HG02610 (cell line): ENCODE measurements around the gene SUCLG1.
"Not testable (repeated sequence)": the region's sequence is repeated elsewhere in the genome, so short reads cannot be mapped to it uniquely, and the experiment has no call there.

Experiments used
- ATAC-seq: cut with Tn5 transposase; IDR thresholded peaks from one replicate; pipeline ENCODE4 v1.9.1; 2021; ENCODE audit warnings: mild to moderate bottlenecking, moderate library complexity; ENCODE audit not compliant: unreplicated experiment

Gene SUCLG1

GRCh38 chr2:84424152-84424551 is 34.9 kb downstream of the SUCLG1 start:
- no peak for ATAC-seq

GRCh38 chr2:84421791-84422190 is 37.3 kb downstream of the SUCLG1 start:
- no peak for ATAC-seq

GRCh38 chr2:84421197-84421596 is 37.9 kb downstream of the SUCLG1 start:
- ATAC-seq, result no peak

- no peak for ATAC-seq
Measured at GRCh38 chr2:84417453-84418145, 41.5 kb downstream of the SUCLG1 start.

GRCh38 chr2:84409531-84409930 is 49.5 kb downstream of the SUCLG1 start:
- ATAC-seq, result no peak

GRCh38 chr2:84402111-84402510 is 57.0 kb downstream of the SUCLG1 start:
- ATAC-seq, result not testable (repeated sequence)

- not testable (repeated sequence) for ATAC-seq
Measured at GRCh38 chr2:84399839-84400238, 59.2 kb downstream of the SUCLG1 start.

- peak; percentile 60 for ATAC-seq
Measured at GRCh38 chr2:84395820-84396219, 63.3 kb downstream of the SUCLG1 start.

- ATAC-seq, result no peak
Measured at GRCh38 chr2:84394628-84395027, 64.5 kb downstream of the SUCLG1 start.

- ATAC-seq, result no peak
Measured at GRCh38 chr2:84393829-84394228, 65.3 kb downstream of the SUCLG1 start.

- no peak for ATAC-seq
Measured at GRCh38 chr2:84389794-84390193, 69.3 kb downstream of the SUCLG1 start.

GRCh38 chr2:84388921-84389490 is 70.1 kb downstream of the SUCLG1 start:
- ATAC-seq, result no peak

GRCh38 chr2:84388133-84388532 is 70.9 kb downstream of the SUCLG1 start:
- ATAC-seq, result no peak

GRCh38 chr2:84386336-84387040 is 72.6 kb downstream of the SUCLG1 start:
- no peak for ATAC-seq

- ATAC-seq, result no peak
Measured at GRCh38 chr2:84383271-84383670, 75.8 kb downstream of the SUCLG1 start.

GRCh38 chr2:84380875-84381274 is 78.2 kb downstream of the SUCLG1 start:
- no peak for ATAC-seq

- ATAC-seq, result no peak
Measured at GRCh38 chr2:84378960-84379359, 80.1 kb downstream of the SUCLG1 start.

GRCh38 chr2:84375020-84375419 is 84.1 kb downstream of the SUCLG1 start:
- no peak for ATAC-seq

- no peak for ATAC-seq
Measured at GRCh38 chr2:84373866-84374265, 85.2 kb downstream of the SUCLG1 start.
